Ascending aorta (tissue), 2 donors: ENCODE data around the gene NFASC. TPM values are rescaled to one million over a fixed set of nuclear protein-coding genes. Genes with fewer than 3 reads are reported as not detected.
A peak's percentile ranks its signal among the peaks of the same experiment; 100 is the strongest.

ENCODE experiments used
- DNase-seq, 2 donors: peaks; one replicate each; pipeline ENCODE4 v3.0.0-alpha.2; 2019; ENCODE audit warnings: low spot score in 2 of 2
- H3K27ac ChIP-seq, 2 donors: fragments of 200-600 bp; sonication (generic); one replicate each; pipeline ENCODE4 v1.5.1; 2016 to 2017; ENCODE audit warnings: mild to moderate bottlenecking in 1 of 2
- H3K27me3 ChIP-seq: fragments of 200-600 bp; sonication (generic); one replicate; pipeline ENCODE4 v1.5.1; 2017
- H3K36me3 ChIP-seq, 2 donors: fragments of 200-600 bp; sonication (generic); one replicate each; pipeline ENCODE4 v1.5.1; 2016
- H3K4me1 ChIP-seq, 2 donors: fragments of 200-600 bp; sonication (generic); one replicate each; pipeline ENCODE4 v1.5.1; 2016 to 2017; ENCODE audit warnings: mild to moderate bottlenecking in 1 of 2
- H3K4me3 ChIP-seq, 2 donors: fragments of 200-600 bp; sonication (generic); one replicate each; pipeline ENCODE4 v1.5.1; 2016 to 2017; ENCODE audit warnings: mild to moderate bottlenecking in 1 of 2
- H3K9me3 ChIP-seq, 2 donors: fragments of 200-600 bp; sonication (generic); one replicate each; pipeline ENCODE4 v1.5.1; 2016
- intact Hi-C: fragments of 100-400 bp; cut with DNase I; formaldehyde crosslinking; loops from one replicate; pipeline ENCODE4 v1.15.1; 2023
- total RNA-seq: library from RNA; depleted of rRNA; stranded (reverse); fragments of >200 nt; gene quantifications from one replicate; pipeline ENCODE4 v1.1.0, GENCODE V29; 2016
- TF ChIP-seq, protein P1 (sequence below), 3 experiments: fragments of 200-600 bp in 2 of 3; fragments of 450-650 bp in 1 of 3; sonication (generic) in 2 of 3; IDR thresholded peaks; one replicate each; pipeline ENCODE4 v1.5.1; 2016 to 2019; ENCODE audit warnings: antibody characterized with exemption in 3 of 3, mild to moderate bottlenecking in 1 of 3, moderate library complexity in 1 of 3

NFASC gene
- total RNA-seq, 1 donor from 2014 or later, result 44.0 TPM

DNA sequence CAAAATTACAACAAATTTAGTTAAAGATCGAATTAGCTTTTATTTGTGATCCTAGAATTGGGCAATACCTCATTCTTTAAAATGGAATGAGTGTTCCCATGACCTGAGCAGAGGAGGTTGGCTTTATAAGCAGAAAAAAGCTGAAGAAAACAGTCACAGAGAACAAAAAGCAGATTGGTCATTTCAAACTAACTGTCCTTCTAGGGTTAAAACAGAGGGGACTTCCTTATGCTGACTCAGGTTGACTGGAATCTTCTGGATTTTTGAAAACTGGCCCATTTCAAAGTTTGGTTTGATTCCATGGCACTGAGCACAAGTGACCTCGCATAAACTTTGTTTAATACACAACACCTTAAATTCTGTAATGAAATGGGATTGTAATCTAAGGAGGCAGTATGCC, 17.6 kb downstream of the NFASC start:
- DNase-seq, result no peak
- intact Hi-C loops, result loop anchor here (5.0 kb wide), 1 partner anchor 71 kb away; no protein-coding TSS in a partner anchor
- Histone ChIP-seq H3K27ac (peak overlapping the region; percentile 51 to 63), H3K9me3 (no peaks in the 10 kb centered on the region), H3K4me1 (peaks cover 0 to 10% of the 10 kb centered on the region in 2 donors), H3K4me3 (no peak overlapping the region), H3K36me3 (no peaks in the 10 kb centered on the region), H3K27me3 (no peaks in the 10 kb centered on the region)
- TF ChIP-seq, protein P1, sequence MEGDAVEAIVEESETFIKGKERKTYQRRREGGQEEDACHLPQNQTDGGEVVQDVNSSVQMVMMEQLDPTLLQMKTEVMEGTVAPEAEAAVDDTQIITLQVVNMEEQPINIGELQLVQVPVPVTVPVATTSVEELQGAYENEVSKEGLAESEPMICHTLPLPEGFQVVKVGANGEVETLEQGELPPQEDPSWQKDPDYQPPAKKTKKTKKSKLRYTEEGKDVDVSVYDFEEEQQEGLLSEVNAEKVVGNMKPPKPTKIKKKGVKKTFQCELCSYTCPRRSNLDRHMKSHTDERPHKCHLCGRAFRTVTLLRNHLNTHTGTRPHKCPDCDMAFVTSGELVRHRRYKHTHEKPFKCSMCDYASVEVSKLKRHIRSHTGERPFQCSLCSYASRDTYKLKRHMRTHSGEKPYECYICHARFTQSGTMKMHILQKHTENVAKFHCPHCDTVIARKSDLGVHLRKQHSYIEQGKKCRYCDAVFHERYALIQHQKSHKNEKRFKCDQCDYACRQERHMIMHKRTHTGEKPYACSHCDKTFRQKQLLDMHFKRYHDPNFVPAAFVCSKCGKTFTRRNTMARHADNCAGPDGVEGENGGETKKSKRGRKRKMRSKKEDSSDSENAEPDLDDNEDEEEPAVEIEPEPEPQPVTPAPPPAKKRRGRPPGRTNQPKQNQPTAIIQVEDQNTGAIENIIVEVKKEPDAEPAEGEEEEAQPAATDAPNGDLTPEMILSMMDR (IDR thresholded peaks at IDR 0.05), result no peak

DNA sequence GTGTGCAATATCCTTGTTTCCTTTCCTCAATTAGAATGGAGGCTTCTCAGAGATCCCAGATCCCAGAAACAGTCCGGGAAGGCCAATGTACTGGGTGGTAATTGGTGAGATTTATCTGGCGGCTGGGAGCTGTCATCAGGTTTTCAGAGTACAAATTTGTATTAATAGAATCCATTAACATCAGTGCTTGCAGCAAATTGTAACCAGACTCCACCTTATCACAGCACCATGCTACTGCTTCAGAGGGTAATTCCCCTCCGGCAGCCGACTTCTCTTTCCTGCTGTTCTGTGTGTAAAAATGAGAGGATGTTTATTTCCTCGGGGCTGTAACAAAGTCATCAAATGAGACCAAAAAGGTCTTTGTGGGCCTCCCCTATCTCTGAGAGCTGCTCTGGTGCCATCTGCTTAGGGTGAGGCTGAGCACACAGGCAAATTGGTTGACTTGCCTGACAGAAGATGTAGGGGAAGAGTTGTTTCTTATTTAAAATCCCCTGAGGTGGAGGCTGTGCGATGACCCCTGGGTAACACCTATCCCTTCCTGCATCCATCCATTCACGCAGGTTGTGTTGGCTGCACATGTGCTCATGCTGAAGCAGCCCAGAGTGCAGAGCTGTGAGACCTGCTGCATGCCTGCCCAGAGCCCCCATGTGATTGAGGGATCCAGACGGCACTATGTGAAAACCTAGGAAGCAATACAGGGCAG, 19.2 kb downstream of the NFASC start:
- H3K27me3 ChIP-seq, result no peaks in the 10 kb centered on the region
- intact Hi-C loops, result loop anchor here (5.0 kb wide), 3 partner anchors 52 to 73 kb away; no protein-coding TSS in a partner anchor
- H3K9me3 ChIP-seq, result no peaks in the 10 kb centered on the region
- no peaks in the 10 kb centered on the region for H3K36me3 ChIP-seq
- TF ChIP-seq, protein P1 (IDR thresholded peaks at IDR 0.05), result no peak
- no peak overlapping the region for H3K4me3 ChIP-seq
- DNase-seq, result no peak
- peaks cover 0 to 10% of the 10 kb centered on the region in 2 donors for H3K4me1 ChIP-seq
- peak overlapping the region; percentile 51 to 53 for H3K27ac ChIP-seq

DNA sequence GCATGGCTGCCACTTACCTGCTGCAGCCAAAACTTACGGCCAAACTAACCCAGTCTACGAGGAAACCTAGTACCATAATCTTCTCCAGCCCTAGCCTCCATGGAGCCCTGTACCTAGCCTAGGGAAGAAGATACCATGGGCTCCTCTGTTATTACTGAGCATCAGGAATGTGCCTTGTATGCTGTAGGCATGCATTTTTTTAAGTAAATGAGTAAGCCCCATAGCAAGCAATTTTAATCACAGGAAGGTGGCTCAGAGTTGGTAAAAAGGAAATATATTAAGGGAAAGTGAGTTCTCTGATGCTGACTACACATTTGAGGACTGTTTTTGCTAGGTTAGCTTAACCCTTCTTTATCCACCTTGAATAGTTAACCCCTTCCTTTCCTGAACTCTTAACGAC, 21.2 kb downstream of the NFASC start:
- no peaks in the 10 kb centered on the region for H3K36me3 ChIP-seq
- intact Hi-C loops, result loop anchor here (5.0 kb wide), 2 partner anchors 50 to 60 kb away; no protein-coding TSS in a partner anchor
- no peak overlapping the region for H3K27ac ChIP-seq
- no peaks in the 10 kb centered on the region for H3K9me3 ChIP-seq
- TF ChIP-seq, protein P1 (IDR thresholded peaks at IDR 0.05), result no peak
- DNase-seq, result no peak
- H3K27me3 ChIP-seq, result no peaks in the 10 kb centered on the region
- H3K4me1 ChIP-seq, result peaks cover 0 to 10% of the 10 kb centered on the region in 2 donors
- H3K4me3 ChIP-seq, result no peak overlapping the region

DNA sequence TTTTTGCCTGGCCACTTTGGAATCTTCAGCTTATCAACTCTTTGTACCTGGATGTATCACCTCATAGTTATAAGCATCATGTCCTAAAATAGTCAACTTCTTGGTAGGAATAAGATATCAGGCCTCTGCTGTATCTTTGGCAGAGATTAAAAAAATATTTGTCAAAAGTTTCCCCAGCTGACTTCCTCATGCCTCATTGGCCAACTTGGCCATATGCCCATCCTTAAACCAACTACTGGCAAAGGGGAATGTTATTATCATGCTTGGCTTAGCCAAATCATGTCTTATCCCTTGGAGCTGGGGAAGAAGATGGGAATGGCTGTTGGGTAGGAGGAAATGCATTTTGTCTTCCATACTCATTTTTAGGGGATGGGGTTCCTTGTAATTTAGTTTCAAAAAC, 23.4 kb downstream of the NFASC start:
- DNase-seq, result no peak
- no peak overlapping the region for H3K27ac ChIP-seq
- TF ChIP-seq, protein P1 (IDR thresholded peaks at IDR 0.05), result no peak
- intact Hi-C loops, result loop anchor here (5.0 kb wide), 2 partner anchors 48 to 62 kb away; no protein-coding TSS in a partner anchor
- H3K9me3 ChIP-seq, result no peaks in the 10 kb centered on the region
- H3K4me1 ChIP-seq, result no peaks in the 10 kb centered on the region
- no peaks in the 10 kb centered on the region for H3K27me3 ChIP-seq
- H3K4me3 ChIP-seq, result no peak overlapping the region
- no peaks in the 10 kb centered on the region for H3K36me3 ChIP-seq

DNA sequence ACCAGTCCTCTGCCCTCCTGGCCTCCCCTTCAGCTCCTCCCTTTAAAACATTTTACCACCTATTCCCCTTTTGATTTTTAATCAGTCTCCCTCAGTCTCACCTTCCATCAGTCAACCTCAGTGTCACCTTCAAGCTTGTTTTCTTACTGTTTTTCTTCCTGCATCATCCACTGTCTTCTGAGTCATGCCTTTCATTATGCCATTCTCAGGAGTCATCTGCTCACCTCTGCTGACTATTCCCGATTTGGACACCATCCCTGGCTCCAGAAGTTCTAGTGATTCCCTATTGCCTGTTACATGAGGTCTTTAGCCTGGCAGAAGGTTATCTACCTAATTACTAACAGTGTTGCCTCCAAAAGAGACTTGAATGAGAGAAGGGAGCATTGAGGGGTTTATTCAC, 23.9 kb downstream of the NFASC start:
- Histone ChIP-seq H3K27ac (no peak overlapping the region), H3K4me1 (no peaks in the 10 kb centered on the region), H3K27me3 (no peaks in the 10 kb centered on the region), H3K9me3 (no peaks in the 10 kb centered on the region), H3K4me3 (no peak overlapping the region), H3K36me3 (no peaks in the 10 kb centered on the region)
- no peak for DNase-seq
- TF ChIP-seq, protein P1 (IDR thresholded peaks at IDR 0.05), result no peak
- intact Hi-C loops, result loop anchor here (5.0 kb wide), 2 partner anchors 48 to 62 kb away; no protein-coding TSS in a partner anchor
